OCI-LY1 (cell line): ENCODE results near the gene RAD50.

ENCODE experiments used
- H2AFZ ChIP-seq: fragments of 200-600 bp; sonication (generic), shearing (Covaris generic); 2 replicates; pipeline ENCODE4 v1.6.0; 2014; ENCODE audit warnings: antibody characterized with exemption, mild to moderate bottlenecking, low read length
- H3F3A ChIP-seq: fragments of 200-600 bp; sonication (generic), shearing (Covaris generic); 2 replicates; pipeline ENCODE4 v1.6.0; 2014; ENCODE audit warnings: mild to moderate bottlenecking, antibody characterized with exemption, low read length, moderate library complexity; ENCODE audit not compliant: insufficient read depth
- H3K27ac ChIP-seq: fragments of 200-600 bp; sonication (generic); 2 replicates; pipeline ENCODE4 v1.5.1; 2014; ENCODE audit warnings: low read length, mixed run types, mild to moderate bottlenecking, low read depth; ENCODE audit not compliant: poor library complexity, severe bottlenecking
- H3K27me3 ChIP-seq: fragments of 200-600 bp; sonication (generic); 2 replicates; pipeline ENCODE4 v1.6.0; 2014; ENCODE audit warnings: antibody characterized with exemption, mild to moderate bottlenecking, low read length, moderate library complexity; ENCODE audit not compliant: insufficient read depth
- H3K36me3 ChIP-seq: fragments of 200-600 bp; sonication (generic); 2 replicates; pipeline ENCODE4 v1.6.1; 2014; ENCODE audit warnings: mild to moderate bottlenecking, antibody characterized with exemption, low read length, moderate library complexity, mixed read lengths; ENCODE audit not compliant: insufficient read depth
- H3K4me1 ChIP-seq: fragments of 200-600 bp; sonication (generic); 2 replicates; pipeline ENCODE4 v1.5.1; 2014; ENCODE audit warnings: mild to moderate bottlenecking, low read length, moderate library complexity; ENCODE audit not compliant: insufficient read depth, severe bottlenecking
- H3K4me2 ChIP-seq: fragments of 200-600 bp; sonication (generic), shearing (Covaris generic); 2 replicates; pipeline ENCODE4 v1.6.1; 2014; ENCODE audit warnings: low read length
- H3K4me3 ChIP-seq: fragments of 200-600 bp; sonication (generic); 2 replicates; pipeline ENCODE4 v1.5.1; 2014; ENCODE audit warnings: low read length, low read depth, mild to moderate bottlenecking, mixed read lengths; ENCODE audit not compliant: poor library complexity, severe bottlenecking
- H3K79me2 ChIP-seq: fragments of 200-600 bp; shearing (Covaris generic); 2 replicates; pipeline ENCODE4 v1.6.1; 2016; ENCODE audit warnings: mixed run types, low read length, mixed read lengths; ENCODE audit not compliant: insufficient read depth
- H3K9ac ChIP-seq: fragments of 200-600 bp; sonication (generic), shearing (Covaris generic); 2 replicates; pipeline ENCODE4 v1.6.1; 2014; ENCODE audit warnings: mild to moderate bottlenecking, low read length, mixed read lengths
- H3K9me2 ChIP-seq: fragments of 200-600 bp; sonication (generic), shearing (Covaris generic); 2 replicates; pipeline ENCODE4 v1.6.1; 2014; ENCODE audit warnings: low read depth, mild to moderate bottlenecking, low read length, mixed read lengths
- H3K9me3 ChIP-seq: fragments of 200-600 bp; shearing (Covaris generic); 2 replicates; pipeline ENCODE4 v1.6.1; 2014; ENCODE audit warnings: low read length, mixed read lengths
- H4K20me1 ChIP-seq: fragments of 200-600 bp; sonication (generic), shearing (Covaris generic); 2 replicates; pipeline ENCODE4 v1.6.0; 2016; ENCODE audit warnings: mild to moderate bottlenecking, low read length; ENCODE audit not compliant: insufficient read depth
- CTCF ChIP-seq: fragments of 200-600 bp; sonication (generic), shearing (Covaris generic); IDR thresholded peaks from 2 replicates; pipeline ENCODE4 v1.5.1; 2017; ENCODE audit warnings: mild to moderate bottlenecking, antibody characterized with exemption, low read length, moderate library complexity, mixed read lengths
- EZH2 ChIP-seq: fragments of 200-600 bp; sonication (generic), shearing (Covaris generic); IDR thresholded peaks from 2 replicates; pipeline ENCODE4 v1.8.0; 2017; ENCODE audit warnings: borderline replicate concordance, mixed run types, mild to moderate bottlenecking, antibody characterized with exemption, low read length, moderate library complexity, mixed read lengths

Gene RAD50

GRCh38 chr5:132687995-132688394, 131.2 kb downstream of the RAD50 start:
- Histone ChIP-seq H3K36me3 (no peaks in the 10 kb centered on the region), H4K20me1 (no peaks in the 10 kb centered on the region), H3F3A (no peaks in the 10 kb centered on the region), H3K27ac (peak overlapping the region; percentile 7), H3K4me1 (peaks cover 25% of the 10 kb centered on the region), H3K9ac (no peak overlapping the region), H2AFZ (no peak overlapping the region), H3K79me2 (no peaks in the 10 kb centered on the region), H3K9me3 (no peaks in the 10 kb centered on the region), H3K4me3 (no peak overlapping the region), H3K27me3 (no peaks in the 10 kb centered on the region), H3K9me2 (no peaks in the 10 kb centered on the region), H3K4me2 (no peak overlapping the region)
- TF ChIP-seq EZH2 (no peak), CTCF (no peak)

- H3K4me1 ChIP-seq, result peaks cover 21% of the 10 kb centered on the region
- H3K36me3 ChIP-seq, result no peaks in the 10 kb centered on the region
- H3K9me3 ChIP-seq, result no peaks in the 10 kb centered on the region
- H3K4me2 ChIP-seq, result no peak overlapping the region
- H3K4me3 ChIP-seq, result no peak overlapping the region
- no peaks in the 10 kb centered on the region for H3K79me2 ChIP-seq
- no peak for TF ChIP-seq CTCF
- TF ChIP-seq EZH2, result no peak
- no peaks in the 10 kb centered on the region for H3F3A ChIP-seq
- H3K9ac ChIP-seq, result no peak overlapping the region
- H4K20me1 ChIP-seq, result no peaks in the 10 kb centered on the region
- peak overlapping the region; percentile 7 for H3K27ac ChIP-seq
- H3K27me3 ChIP-seq, result no peaks in the 10 kb centered on the region
- no peak overlapping the region for H2AFZ ChIP-seq
- H3K9me2 ChIP-seq, result no peaks in the 10 kb centered on the region
Observed at GRCh38 chr5:132688536-132689339, 132.0 kb downstream of the RAD50 start.

- TF ChIP-seq CTCF (no peak), EZH2 (no peak)
- no peak overlapping the region for H3K4me2 ChIP-seq
Observed at GRCh38 chr5:132689513-132689912, 132.7 kb downstream of the RAD50 start.

More at GRCh38 chr5:132689513-132689912, 132.7 kb downstream of the RAD50 start:
- H3K4me1 ChIP-seq, result peaks cover 21% of the 10 kb centered on the region
- H3K9ac ChIP-seq, result no peak overlapping the region
- no peaks in the 10 kb centered on the region for H3K79me2 ChIP-seq
- no peak overlapping the region for H3K4me3 ChIP-seq
- no peaks in the 10 kb centered on the region for H3K9me3 ChIP-seq
- H3K27ac ChIP-seq, result no peak overlapping the region
- H4K20me1 ChIP-seq, result no peaks in the 10 kb centered on the region
- H3K27me3 ChIP-seq, result no peaks in the 10 kb centered on the region
- H3K36me3 ChIP-seq, result no peaks in the 10 kb centered on the region
- H3K9me2 ChIP-seq, result no peaks in the 10 kb centered on the region
- H2AFZ ChIP-seq, result no peak overlapping the region
- H3F3A ChIP-seq, result no peaks in the 10 kb centered on the region
